Mesendoderm (in vitro differentiated cells): ENCODE measurements around the gene VIPR2.

ENCODE experiments used
- DNase-seq: peaks from one replicate; pipeline ENCODE4 v3.0.0; 2013
- H2AK5ac ChIP-seq: 2 replicates; pipeline ENCODE4 v1.6.1; 2013; ENCODE audit warnings: low read length, inconsistent platforms
- H2BK120ac ChIP-seq: 2 replicates; pipeline ENCODE4 v1.6.1; 2013; ENCODE audit warnings: low read depth, mild to moderate bottlenecking, low read length, moderate library complexity, mixed read lengths
- H2BK15ac ChIP-seq: replicated peaks from 2 replicates; pipeline ENCODE4 v1.6.1; 2013; ENCODE audit warnings: low read depth, mild to moderate bottlenecking, moderate library complexity
- H2BK5ac ChIP-seq: 2 replicates; pipeline ENCODE4 v1.6.1; 2013; ENCODE audit warnings: low read length, inconsistent platforms
- H3K18ac ChIP-seq: 2 replicates; pipeline ENCODE4 v1.6.1; 2013; ENCODE audit warnings: mild to moderate bottlenecking, low read length, mixed read lengths
- H3K23ac ChIP-seq: one replicate; pipeline ENCODE4 v1.6.1; 2013; ENCODE audit warnings: low read length
- H3K27ac ChIP-seq: 2 replicates; pipeline ENCODE4 v1.5.1; 2013; ENCODE audit warnings: low read depth, mild to moderate bottlenecking, inconsistent platforms, low read length, moderate library complexity
- H3K27me3 ChIP-seq: 2 replicates; pipeline ENCODE4 v1.6.1; 2013; ENCODE audit warnings: low read length, control low read depth, mild to moderate bottlenecking, inconsistent platforms; ENCODE audit not compliant: insufficient read depth, poor library complexity
- H3K36me3 ChIP-seq: 2 replicates; pipeline ENCODE4 v1.6.1; 2013; ENCODE audit warnings: low read length, inconsistent platforms; ENCODE audit not compliant: control insufficient read depth, insufficient read depth
- H3K4ac ChIP-seq: one replicate; pipeline ENCODE4 v1.6.1; 2013; ENCODE audit warnings: low read depth, mild to moderate bottlenecking, low read length, moderate library complexity
- H3K4me1 ChIP-seq: 2 replicates; pipeline ENCODE4 v1.6.1; 2013; ENCODE audit warnings: low read depth, low read length, inconsistent platforms; ENCODE audit not compliant: control insufficient read depth
- H3K4me2 ChIP-seq: 2 replicates; pipeline ENCODE4 v1.6.1; 2013; ENCODE audit warnings: low read length
- H3K4me3 ChIP-seq: 2 replicates; pipeline ENCODE4 v1.5.1; 2013; ENCODE audit warnings: mild to moderate bottlenecking, low read length
- H3K56ac ChIP-seq: one replicate; pipeline ENCODE4 v1.6.1; 2013; ENCODE audit warnings: low read length
- H3K79me1 ChIP-seq: 2 replicates; pipeline ENCODE4 v1.6.1; 2013; ENCODE audit warnings: low read length, inconsistent platforms
- H3K79me2 ChIP-seq: 2 replicates; pipeline ENCODE4 v1.6.1; 2013; ENCODE audit warnings: mild to moderate bottlenecking, low read length; ENCODE audit not compliant: control insufficient read depth, insufficient read depth
- H3K9ac ChIP-seq: 2 replicates; pipeline ENCODE4 v1.6.1; 2013; ENCODE audit warnings: low read length, inconsistent platforms
- H4K5ac ChIP-seq: one replicate; pipeline ENCODE4 v1.6.1; 2013; ENCODE audit warnings: low read length
- H4K8ac ChIP-seq: one replicate; pipeline ENCODE4 v1.6.1; 2013; ENCODE audit warnings: low read depth, mild to moderate bottlenecking, control low read depth, low read length, moderate library complexity
- WGBS: extraction: QIAGEN DNeasy Blood & Tissue Kit; methylation state at CpG from one replicate; pipeline ENCODE4 v1.1.7; 2013; ENCODE audit warnings: low lambda C conversion rate, missing lambda C conversion rate; ENCODE audit not compliant: insufficient coverage; ENCODE audit errors: extremely low coverage; 5-methylcytosine and 5-hydroxymethylcytosine counted together

VIPR2 gene

DNA sequence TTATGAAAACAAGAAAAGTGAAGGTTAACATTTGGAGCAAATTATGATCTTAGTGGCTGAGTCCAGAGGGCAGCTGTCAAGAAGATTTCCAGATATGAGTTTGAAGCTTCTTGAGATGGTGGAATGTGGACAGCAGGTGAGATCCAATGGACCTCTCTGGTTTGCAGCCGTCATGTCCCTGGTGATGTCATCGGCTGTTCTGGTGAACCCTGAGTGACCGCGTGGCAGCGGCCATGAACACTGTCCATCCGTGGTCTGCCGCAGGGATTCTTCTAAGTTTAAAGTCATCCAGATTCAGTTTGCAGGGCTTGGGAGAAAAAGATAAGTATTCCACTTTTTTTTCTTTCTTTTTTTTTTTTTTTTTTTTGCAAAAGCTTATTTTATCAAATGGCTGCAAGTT, 15.8 kb upstream of the VIPR2 start:
- no peak overlapping the region for H3K23ac ChIP-seq
- H2BK120ac ChIP-seq: no peak overlapping the region
- H2AK5ac ChIP-seq: no peak overlapping the region
- H3K27me3 ChIP-seq: no peaks in the 10 kb centered on the region
- no peak overlapping the region for H3K18ac ChIP-seq
- H3K4me1 ChIP-seq: no peaks in the 10 kb centered on the region
- H3K79me1 ChIP-seq: no peaks in the 10 kb centered on the region
- no peak overlapping the region for H3K4me3 ChIP-seq
- H3K79me2 ChIP-seq: no peaks in the 10 kb centered on the region
- no peak overlapping the region for H3K9ac ChIP-seq
- WGBS: no CpG with 5 or more reads among the region's 7 CpGs
- no peak overlapping the region for H3K56ac ChIP-seq
- no peaks in the 10 kb centered on the region for H3K36me3 ChIP-seq
- no peak overlapping the region for H3K4me2 ChIP-seq
- H3K27ac ChIP-seq: no peak overlapping the region
- H2BK5ac ChIP-seq: no peak overlapping the region
- DNase-seq: no peak
- H4K5ac ChIP-seq: no peak overlapping the region
- no peak overlapping the region for H3K4ac ChIP-seq
- H2BK15ac ChIP-seq: no peak overlapping the region
- no peak overlapping the region for H4K8ac ChIP-seq

DNA sequence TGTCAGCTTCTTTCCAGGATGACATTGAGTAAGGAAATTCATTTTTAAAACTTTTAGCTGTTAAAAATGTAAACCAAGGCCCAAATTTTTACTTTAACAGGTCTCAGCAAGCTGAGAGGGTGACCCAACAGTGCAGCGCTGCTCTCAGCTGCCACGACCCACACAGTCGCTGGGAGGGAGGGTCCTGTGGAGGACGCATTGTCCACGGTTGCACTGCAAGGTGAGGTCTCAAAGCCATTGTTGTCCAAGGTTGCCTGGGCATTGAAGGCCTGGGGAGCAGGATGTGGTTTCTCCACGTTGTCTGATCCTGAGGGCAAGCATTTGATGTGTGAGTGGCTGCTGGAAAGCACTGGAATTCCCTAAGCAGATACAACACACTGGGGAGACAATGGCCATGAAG, 15.1 kb upstream of the VIPR2 start:
- Histone ChIP-seq H3K36me3 (no peaks in the 10 kb centered on the region), H2BK120ac (no peak overlapping the region), H3K56ac (no peak overlapping the region), H2BK5ac (no peak overlapping the region), H3K27me3 (no peaks in the 10 kb centered on the region), H4K5ac (no peak overlapping the region), H4K8ac (no peak overlapping the region), H2AK5ac (no peak overlapping the region), H3K4me2 (no peak overlapping the region), H2BK15ac (no peak overlapping the region), H3K4me3 (no peak overlapping the region), H3K79me2 (no peaks in the 10 kb centered on the region), H3K18ac (no peak overlapping the region), H3K4me1 (no peaks in the 10 kb centered on the region), H3K9ac (no peak overlapping the region), H3K27ac (no peak overlapping the region), H3K79me1 (no peaks in the 10 kb centered on the region), H3K4ac (no peak overlapping the region), H3K23ac (no peak overlapping the region)
- WGBS: no CpG with 5 or more reads among the region's 6 CpGs
- no peak for DNase-seq

DNA sequence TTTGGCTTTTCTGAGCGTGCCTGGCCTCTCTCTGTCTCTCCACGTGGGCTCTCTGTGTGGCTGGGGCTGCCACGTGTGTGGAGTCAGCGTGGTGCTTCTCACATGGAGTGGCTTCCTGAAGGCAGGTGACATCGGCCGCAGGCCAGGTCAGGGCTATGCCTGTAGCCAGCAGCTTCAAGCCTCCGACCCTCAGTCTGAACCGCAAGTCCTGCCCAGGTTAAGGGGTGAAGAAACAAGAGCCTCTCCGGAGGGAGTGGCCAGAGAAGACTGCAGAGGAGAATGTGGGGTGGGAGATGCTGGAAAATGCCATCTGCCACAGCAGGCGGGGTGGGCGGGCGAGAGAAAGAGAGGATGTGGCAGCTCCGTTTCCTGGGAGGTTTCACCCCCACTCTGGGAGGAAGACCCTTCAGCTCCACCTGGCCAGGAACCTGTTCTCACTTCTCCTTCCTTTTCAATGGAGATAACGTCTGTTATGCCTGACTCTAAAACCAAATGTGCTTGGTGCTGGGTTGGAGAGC, 14.3 kb upstream of the VIPR2 start:
- WGBS: no CpG with 5 or more reads among the region's 14 CpGs
- H3K4me3 ChIP-seq: no peak overlapping the region
- no peak for DNase-seq

DNA sequence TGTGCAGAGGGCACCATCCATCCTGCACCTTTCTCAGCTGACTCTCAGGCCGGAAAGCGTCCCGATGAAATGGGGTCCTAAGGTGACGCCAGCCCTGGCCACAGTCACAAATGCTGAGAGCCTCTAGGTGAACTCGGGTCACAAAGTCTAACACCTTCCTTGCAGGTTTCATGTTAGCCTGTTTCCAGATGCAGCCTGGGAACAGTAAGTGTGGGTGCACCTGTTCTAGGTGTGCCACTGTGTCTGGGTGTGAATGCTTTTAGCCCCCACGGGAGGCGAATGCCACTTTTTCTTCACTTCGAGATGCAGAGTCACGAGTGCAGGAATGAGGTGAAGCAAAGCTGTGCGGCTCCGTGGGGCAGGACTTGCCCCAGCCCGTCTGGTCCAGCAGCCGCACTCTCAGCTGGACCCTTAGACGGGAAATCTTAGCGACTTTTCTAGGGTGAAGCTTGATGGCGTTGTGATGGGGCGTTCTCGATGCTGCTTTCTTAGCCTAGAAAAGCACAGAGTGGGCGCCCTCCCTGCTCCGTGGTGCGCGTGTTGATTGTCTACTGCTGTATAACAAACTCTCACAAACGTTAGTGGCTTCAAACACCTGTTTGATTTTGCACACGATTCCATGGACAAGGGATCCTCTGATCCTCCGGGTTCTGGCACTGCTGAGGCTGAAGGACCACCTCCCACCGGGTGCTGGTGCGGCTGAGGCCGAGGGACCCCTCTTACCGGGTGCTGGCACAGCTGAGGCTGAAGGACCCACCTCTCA, 13.6 kb upstream of the VIPR2 start:
- Histone ChIP-seq H3K18ac (no peak overlapping the region), H3K4me1 (no peaks in the 10 kb centered on the region), H4K8ac (no peak overlapping the region), H3K4me3 (no peak overlapping the region), H4K5ac (no peak overlapping the region), H3K27ac (no peak overlapping the region), H3K56ac (no peak overlapping the region), H2AK5ac (no peak overlapping the region), H3K4ac (no peak overlapping the region), H2BK15ac (no peak overlapping the region), H3K79me1 (no peaks in the 10 kb centered on the region), H3K9ac (no peak overlapping the region), H2BK5ac (no peak overlapping the region), H2BK120ac (no peak overlapping the region), H3K36me3 (no peaks in the 10 kb centered on the region), H3K23ac (no peak overlapping the region), H3K79me2 (no peaks in the 10 kb centered on the region), H3K4me2 (no peak overlapping the region), H3K27me3 (no peaks in the 10 kb centered on the region)
- WGBS: no CpG with 5 or more reads among the region's 29 CpGs
- DNase-seq: no peak

More for the DNA sequence above, 14.3 kb upstream of the VIPR2 start:
- no peaks in the 10 kb centered on the region for H3K79me1 ChIP-seq
- no peaks in the 10 kb centered on the region for H3K36me3 ChIP-seq
- H4K5ac ChIP-seq: no peak overlapping the region
- no peak overlapping the region for H3K4me2 ChIP-seq
- no peak overlapping the region for H3K4ac ChIP-seq
- no peak overlapping the region for H3K9ac ChIP-seq
- no peak overlapping the region for H2BK120ac ChIP-seq
- no peak overlapping the region for H3K27ac ChIP-seq
- no peak overlapping the region for H2BK15ac ChIP-seq
- no peak overlapping the region for H3K18ac ChIP-seq
- H3K27me3 ChIP-seq: no peaks in the 10 kb centered on the region
- no peaks in the 10 kb centered on the region for H3K79me2 ChIP-seq
- no peak overlapping the region for H4K8ac ChIP-seq
- no peak overlapping the region for H3K56ac ChIP-seq
- no peak overlapping the region for H2BK5ac ChIP-seq
- H2AK5ac ChIP-seq: no peak overlapping the region
- no peaks in the 10 kb centered on the region for H3K4me1 ChIP-seq
- H3K23ac ChIP-seq: no peak overlapping the region

DNA sequence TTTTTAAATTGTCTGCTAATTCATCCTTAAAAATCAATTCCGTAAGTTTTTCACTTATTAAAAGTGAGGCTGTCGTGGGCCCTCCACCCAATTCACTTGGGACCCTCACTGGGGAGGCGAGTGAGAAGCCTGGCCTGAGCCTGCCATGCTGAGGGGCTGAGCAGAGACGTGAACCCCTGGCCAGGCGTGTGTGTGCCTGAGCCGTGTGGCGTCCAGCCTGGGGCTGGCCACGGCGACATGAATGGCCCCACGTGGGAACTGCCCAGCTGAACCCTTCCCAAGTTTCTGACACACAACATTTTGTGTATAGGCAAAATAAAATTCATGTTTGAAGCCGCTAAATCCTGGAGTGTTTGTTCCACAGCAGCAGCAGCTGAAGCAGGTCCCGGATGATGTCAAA, 13.0 kb upstream of the VIPR2 start:
- no peak overlapping the region for H3K27ac ChIP-seq
- H3K18ac ChIP-seq: no peak overlapping the region
- no peaks in the 10 kb centered on the region for H3K36me3 ChIP-seq
- no peak overlapping the region for H2BK5ac ChIP-seq
- no peak overlapping the region for H3K4ac ChIP-seq
- no peak overlapping the region for H2BK15ac ChIP-seq
- no peak overlapping the region for H3K4me3 ChIP-seq
- no peak overlapping the region for H3K56ac ChIP-seq
- no CpG with 5 or more reads among the region's 12 CpGs for WGBS
- no peaks in the 10 kb centered on the region for H3K4me1 ChIP-seq
- H3K4me2 ChIP-seq: no peak overlapping the region
- no peak for DNase-seq
- H3K27me3 ChIP-seq: no peaks in the 10 kb centered on the region
- no peaks in the 10 kb centered on the region for H3K79me2 ChIP-seq
- H3K23ac ChIP-seq: no peak overlapping the region
- H2AK5ac ChIP-seq: no peak overlapping the region
- no peak overlapping the region for H2BK120ac ChIP-seq
- H3K79me1 ChIP-seq: no peaks in the 10 kb centered on the region
- no peak overlapping the region for H3K9ac ChIP-seq
- H4K8ac ChIP-seq: no peak overlapping the region
- H4K5ac ChIP-seq: no peak overlapping the region
